GM13976 (cell line): ENCODE data around the gene SLC44A5.

Experiments used
- DNase-seq: peaks from one replicate; pipeline ENCODE4 v3.0.0; 2012; ENCODE audit warnings: low spot score
- in situ Hi-C: fragments of 300-500 bp; cut with MboI; formaldehyde crosslinking; loops from one replicate; pipeline ENCODE4 v1.12.0; 2022; ENCODE audit warnings: low sequenced_read_pairs, mixed read lengths, inconsistent platforms; ENCODE audit not compliant: unreplicated experiment
- TF ChIP-seq, protein P1 (sequence below): IDR thresholded peaks from 2 replicates; pipeline ENCODE4 v1.5.1; 2012; ENCODE audit warnings: borderline replicate concordance, mild to moderate bottlenecking; ENCODE audit not compliant: insufficient read depth; ENCODE audit errors: extremely low read depth, missing control alignments, control extremely low read depth

SLC44A5 gene

DNA sequence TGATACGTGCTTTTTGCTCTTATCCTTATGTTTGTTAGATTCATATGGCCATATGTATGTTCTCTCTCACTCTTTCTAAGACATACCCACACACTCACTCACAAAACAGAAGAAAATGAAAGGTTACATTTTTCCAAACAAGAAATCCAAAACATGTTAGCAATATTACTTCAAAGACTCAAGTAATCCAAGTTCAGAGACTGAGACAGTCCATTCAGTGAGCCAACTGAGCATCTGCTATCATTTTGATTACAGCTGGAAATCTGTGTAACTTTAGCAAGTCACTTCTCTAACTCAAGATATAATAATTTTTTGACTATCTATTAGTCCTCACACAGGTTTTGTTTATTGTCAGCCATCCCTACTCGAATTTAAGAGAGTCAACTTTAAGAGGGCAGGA, 257.9 kb downstream of the SLC44A5 start:
- in situ Hi-C loops: no loop called here
- DNase-seq: no peak
- TF ChIP-seq, protein P1, sequence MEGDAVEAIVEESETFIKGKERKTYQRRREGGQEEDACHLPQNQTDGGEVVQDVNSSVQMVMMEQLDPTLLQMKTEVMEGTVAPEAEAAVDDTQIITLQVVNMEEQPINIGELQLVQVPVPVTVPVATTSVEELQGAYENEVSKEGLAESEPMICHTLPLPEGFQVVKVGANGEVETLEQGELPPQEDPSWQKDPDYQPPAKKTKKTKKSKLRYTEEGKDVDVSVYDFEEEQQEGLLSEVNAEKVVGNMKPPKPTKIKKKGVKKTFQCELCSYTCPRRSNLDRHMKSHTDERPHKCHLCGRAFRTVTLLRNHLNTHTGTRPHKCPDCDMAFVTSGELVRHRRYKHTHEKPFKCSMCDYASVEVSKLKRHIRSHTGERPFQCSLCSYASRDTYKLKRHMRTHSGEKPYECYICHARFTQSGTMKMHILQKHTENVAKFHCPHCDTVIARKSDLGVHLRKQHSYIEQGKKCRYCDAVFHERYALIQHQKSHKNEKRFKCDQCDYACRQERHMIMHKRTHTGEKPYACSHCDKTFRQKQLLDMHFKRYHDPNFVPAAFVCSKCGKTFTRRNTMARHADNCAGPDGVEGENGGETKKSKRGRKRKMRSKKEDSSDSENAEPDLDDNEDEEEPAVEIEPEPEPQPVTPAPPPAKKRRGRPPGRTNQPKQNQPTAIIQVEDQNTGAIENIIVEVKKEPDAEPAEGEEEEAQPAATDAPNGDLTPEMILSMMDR: no peak

GRCh38 chr1:75345538-75346292, 265.2 kb downstream of the SLC44A5 start:
- TF ChIP-seq, protein P1: no peak

GRCh38 chr1:75342786-75343185, 268.1 kb downstream of the SLC44A5 start:
- TF ChIP-seq, protein P1: no peak
- in situ Hi-C loops: no loop called here
- no peak for DNase-seq

More at GRCh38 chr1:75345538-75346292, 265.2 kb downstream of the SLC44A5 start:
- no peak for DNase-seq
- in situ Hi-C loops: no loop called here

DNA sequence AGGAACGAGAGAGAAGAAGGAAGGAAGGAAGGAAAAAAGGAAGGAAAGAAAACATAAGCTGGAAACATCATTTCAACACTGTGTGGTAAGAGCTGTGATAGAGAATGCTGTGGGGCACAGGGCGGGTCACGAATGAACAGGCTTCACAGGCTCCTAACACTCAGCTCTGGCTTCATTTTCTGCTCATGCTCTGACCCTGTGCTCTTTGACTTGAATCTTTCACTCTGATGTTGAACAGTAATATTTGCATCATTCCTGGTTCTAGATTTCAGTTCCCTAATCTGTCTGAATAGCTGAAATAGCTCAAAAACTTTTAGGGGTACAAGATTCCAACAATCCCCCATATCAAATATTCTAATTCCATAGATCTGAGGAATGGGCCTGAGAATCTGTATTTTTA, 269.4 kb downstream of the SLC44A5 start:
- TF ChIP-seq, protein P1: no peak
- in situ Hi-C loops: no loop called here
- DNase-seq: no peak

GRCh38 chr1:75338616-75339483, 272.1 kb downstream of the SLC44A5 start:
- TF ChIP-seq, protein P1: no peak

DNA sequence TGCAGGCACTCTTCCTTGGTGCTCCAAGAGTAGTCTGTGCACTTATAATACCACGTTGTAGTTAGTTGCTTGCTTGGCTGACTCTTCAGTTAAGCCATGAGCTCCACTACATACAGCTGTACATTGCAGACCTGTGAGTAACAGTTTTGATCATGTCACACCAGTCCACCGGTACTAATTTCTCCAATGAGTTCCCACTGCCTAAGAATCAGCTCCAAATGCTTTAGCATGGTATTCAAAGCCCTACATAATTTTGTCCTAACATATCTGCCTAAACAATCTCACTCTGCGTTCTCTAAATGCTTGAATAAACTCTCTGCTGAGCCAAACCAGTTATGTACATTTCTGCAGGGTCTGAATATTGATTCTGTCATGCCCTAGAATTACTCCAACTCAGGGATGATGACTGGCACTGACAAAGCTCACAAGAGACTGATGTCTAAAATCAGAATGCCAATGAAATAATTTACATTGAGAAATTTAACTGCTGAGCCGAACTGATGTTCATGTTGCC, 276.0 kb downstream of the SLC44A5 start:
- in situ Hi-C loops: no loop called here
- no peak for DNase-seq
- TF ChIP-seq, protein P1: no peak

More at GRCh38 chr1:75338616-75339483, 272.1 kb downstream of the SLC44A5 start:
- in situ Hi-C loops: no loop called here
- peak; percentile 34 for DNase-seq
